GM20000 (cell line): ENCODE results near the gene BNC2.

Experiments
- DNase-seq: peaks from one replicate; pipeline ENCODE4 v3.0.0; 2012; ENCODE audit warnings: low spot score
- TF ChIP-seq, protein P1 (sequence below): IDR thresholded peaks from 2 replicates; pipeline ENCODE4 v1.5.1; 2012; ENCODE audit warnings: mild to moderate bottlenecking, control low read depth; ENCODE audit errors: extremely low read depth, missing control alignments

Gene BNC2

DNA sequence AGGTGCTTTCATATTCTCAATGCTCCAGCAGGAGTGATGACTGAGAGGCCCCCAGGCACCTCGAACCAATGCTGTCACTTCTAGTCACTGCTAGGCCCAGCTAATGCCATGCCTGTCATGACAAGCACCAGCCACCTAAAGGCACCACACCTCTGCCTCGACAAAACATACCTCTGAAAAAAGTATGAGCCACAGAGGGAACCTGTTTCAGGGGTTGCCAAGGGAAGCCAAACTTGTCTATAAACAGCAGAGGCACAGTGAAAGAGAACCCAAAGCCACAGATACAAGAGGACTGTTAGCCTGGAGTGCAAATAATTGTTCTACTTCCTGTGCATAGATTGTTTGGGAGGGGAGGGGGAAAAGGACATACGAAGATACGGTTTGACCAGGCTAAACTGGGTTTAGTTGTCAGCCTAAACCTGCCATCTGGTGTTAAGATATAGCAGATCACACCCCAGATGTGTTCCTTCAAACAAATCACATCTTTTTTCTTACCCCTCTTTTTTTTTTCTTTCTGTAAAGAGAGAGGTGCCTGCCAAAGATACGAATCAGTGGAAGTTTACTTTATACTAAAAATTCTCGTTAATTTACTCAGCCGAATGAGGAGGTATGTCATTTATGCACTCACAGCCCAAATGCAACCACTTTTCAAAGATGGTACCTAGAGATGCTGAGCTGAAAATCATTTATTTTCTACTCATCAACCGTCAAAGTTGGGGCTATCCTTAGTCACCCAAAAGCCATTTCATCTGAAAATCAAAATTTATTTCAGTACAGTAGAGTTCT, 45.7 kb downstream of the BNC2 start:
- TF ChIP-seq, protein P1, sequence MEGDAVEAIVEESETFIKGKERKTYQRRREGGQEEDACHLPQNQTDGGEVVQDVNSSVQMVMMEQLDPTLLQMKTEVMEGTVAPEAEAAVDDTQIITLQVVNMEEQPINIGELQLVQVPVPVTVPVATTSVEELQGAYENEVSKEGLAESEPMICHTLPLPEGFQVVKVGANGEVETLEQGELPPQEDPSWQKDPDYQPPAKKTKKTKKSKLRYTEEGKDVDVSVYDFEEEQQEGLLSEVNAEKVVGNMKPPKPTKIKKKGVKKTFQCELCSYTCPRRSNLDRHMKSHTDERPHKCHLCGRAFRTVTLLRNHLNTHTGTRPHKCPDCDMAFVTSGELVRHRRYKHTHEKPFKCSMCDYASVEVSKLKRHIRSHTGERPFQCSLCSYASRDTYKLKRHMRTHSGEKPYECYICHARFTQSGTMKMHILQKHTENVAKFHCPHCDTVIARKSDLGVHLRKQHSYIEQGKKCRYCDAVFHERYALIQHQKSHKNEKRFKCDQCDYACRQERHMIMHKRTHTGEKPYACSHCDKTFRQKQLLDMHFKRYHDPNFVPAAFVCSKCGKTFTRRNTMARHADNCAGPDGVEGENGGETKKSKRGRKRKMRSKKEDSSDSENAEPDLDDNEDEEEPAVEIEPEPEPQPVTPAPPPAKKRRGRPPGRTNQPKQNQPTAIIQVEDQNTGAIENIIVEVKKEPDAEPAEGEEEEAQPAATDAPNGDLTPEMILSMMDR: no peak

GRCh38 chr9:16823906-16824305, 46.6 kb downstream of the BNC2 start:
- no peak for DNase-seq
- TF ChIP-seq, protein P1: no peak

More for the DNA sequence above, 45.7 kb downstream of the BNC2 start:
- DNase-seq: no peak

- TF ChIP-seq, protein P1: no peak
- DNase-seq: no peak
These were observed 49.1 kb downstream of the BNC2 start for GRCh38 chr9:16821344-16821743.

DNA sequence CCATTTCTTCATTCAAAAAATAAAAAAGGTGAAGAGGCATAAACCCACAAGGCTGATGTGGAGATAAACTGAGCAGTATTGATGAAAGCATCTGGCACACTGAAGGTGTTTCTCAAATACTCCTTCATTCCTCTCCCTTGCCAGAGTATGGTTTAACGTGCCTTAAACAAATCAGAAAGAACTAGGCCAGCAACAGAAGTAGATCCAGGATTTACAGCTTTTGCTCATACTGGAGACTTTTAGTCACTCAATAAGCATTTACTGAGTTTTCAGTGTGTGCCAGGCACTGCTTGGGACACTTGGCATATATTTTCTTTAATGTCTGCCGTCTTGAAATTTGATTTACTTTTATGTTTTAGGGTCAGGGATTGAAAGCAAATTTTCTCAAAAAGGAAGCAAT, 53.0 kb downstream of the BNC2 start:
- TF ChIP-seq, protein P1: no peak
- DNase-seq: no peak

GRCh38 chr9:16817002-16817401, 53.5 kb downstream of the BNC2 start:
- DNase-seq: no peak
- TF ChIP-seq, protein P1: no peak

DNA sequence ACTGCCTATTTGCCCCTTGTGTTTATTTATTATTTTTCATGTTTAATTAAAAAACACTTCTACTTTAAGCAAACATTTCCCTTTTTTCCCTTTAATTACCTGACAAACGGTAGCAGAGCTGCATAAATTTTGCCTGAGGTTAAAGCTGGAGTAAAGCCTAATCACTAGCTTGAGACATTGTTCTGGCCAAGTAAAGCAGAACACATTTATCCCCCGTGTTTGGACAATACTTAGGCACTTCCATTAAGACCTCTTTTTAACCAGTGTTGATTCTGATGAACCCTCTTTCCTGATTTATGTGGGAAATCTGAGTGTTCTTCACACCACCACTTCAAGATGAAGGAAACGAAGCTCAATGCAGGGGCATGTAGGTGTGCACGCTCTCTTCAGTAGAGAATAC, 54.5 kb downstream of the BNC2 start:
- TF ChIP-seq, protein P1: no peak
- no peak for DNase-seq

GRCh38 chr9:16815079-16815478, 55.4 kb downstream of the BNC2 start:
- TF ChIP-seq, protein P1: no peak
- no peak for DNase-seq
